Liver (tissue), 6 donors: Measurements from ENCODE around the gene GSTO2. TPM values are rescaled to one million over a fixed set of nuclear protein-coding genes. Genes with fewer than 3 reads are reported as not detected.
A peak's percentile ranks its signal among the peaks of the same experiment; 100 is the strongest.

Experiments used
- CTCF ChIP-seq: fragments of 150-350 bp; IDR thresholded peaks from 2 replicates; pipeline ENCODE4 v1.5.1; 2017; ENCODE audit warnings: improper control_type of control experiment, low read depth, low read length; ENCODE audit not compliant: missing input control
- TAF1 ChIP-seq: conservative IDR thresholded peaks from 2 replicates; pipeline ENCODE4 v1.6.1; 2016; ENCODE audit warnings: antibody characterized with exemption, mild to moderate bottlenecking
- polyA plus RNA-seq, 2 donors: library from polyadenylated mRNA; stranded (reverse) in 1 of 2; unstranded in 1 of 2; fragments of 200-250 nt in 1 of 2; fragments of >200 nt in 1 of 2; fragmentation: Nextera tagmentation in 1 of 2; extraction: Ambion mirVana in 1 of 2; gene quantifications; one replicate each; pipeline versions ENCODE4 v1.2.1 to v1.2.3, GENCODE V29; 2013 to 2015
- small RNA-seq: library from RNA; depleted of rRNA; stranded (forward); fragments of <200 nt; gene quantifications from one replicate; pipeline ENCODE3, GENCODE V24; 2014
- total RNA-seq, 2 donors: library from RNA; depleted of rRNA; stranded (reverse); fragments of >200 nt; gene quantifications; one replicate each; pipeline ENCODE4 v1.2.3, GENCODE V29; 2014
- donor health status: healthy.
- donor health status: healthy.
- donor health status: healthy.

The GSTO2 gene
- total and polyA plus RNA-seq, 4 donors = 1.0 to 4.6 (median 1.7) TPM

DNA sequence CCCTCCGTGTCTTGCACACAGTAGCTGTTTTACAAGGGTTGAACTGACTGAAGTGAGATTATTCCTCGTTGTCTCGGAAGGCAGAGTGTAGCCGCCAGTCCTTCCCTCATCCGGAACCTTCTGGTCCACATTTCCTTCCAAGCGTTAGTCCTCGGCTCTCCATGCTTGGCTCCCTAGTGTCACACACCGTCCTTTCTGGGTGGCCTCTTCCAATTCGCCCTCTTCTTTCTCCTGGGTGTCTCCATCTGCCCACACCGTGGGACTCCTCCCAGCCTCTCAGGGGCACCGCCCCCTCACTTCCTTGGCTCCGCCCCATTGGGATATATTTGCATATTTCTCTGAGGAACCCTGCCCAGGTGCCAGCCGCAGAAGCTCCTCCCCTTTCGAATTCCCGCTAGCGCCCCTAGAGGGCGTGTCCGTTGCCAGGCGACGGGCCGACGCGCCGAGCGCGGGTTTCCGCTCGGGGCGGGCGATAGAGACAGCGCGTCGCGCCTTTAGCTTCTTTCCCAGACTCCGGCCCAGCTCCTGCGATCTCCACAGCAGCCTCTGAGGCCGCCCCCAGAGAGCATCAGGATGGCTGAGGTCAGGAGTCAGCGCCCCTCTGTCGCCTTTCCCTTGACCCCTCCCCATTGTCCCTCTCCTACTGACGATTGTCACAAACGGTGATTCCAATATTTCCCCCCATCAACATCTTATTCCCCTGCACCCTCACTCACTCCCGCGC is 84.5 kb downstream of the GSTO2 start, which contains the start of gene CFAP58 (continued):
- TF ChIP-seq CTCF (peak; percentile 64), TAF1 (no peak)

Small RNA genes lying within 50 kb of the gene (small RNA-seq; reads per million reads assigned to genes)
- 0.20 reads per million for gene MIR4482

Other genes starting within 250 kb of the GSTO2 start
- gene COL17A1, start 183.3 kb upstream of the GSTO2 start, total RNA-seq = 1 to 10 TPM in 1 of 2 donors, not detected in 1; 1.7 TPM
- under 1 TPM in 1 of 2 donors, not detected in 1; 0.05 TPM for gene COL17A1, start 183.3 kb upstream of the GSTO2 start, polyA plus RNA-seq
- 1 to 10 TPM; 1.7 to 5.5 TPM for gene SFR1, start 147.0 kb upstream of the GSTO2 start, total RNA-seq
- gene SFR1, start 147.0 kb upstream of the GSTO2 start, polyA plus RNA-seq = 1 to 10 TPM in 1 of 2 donors, under 1 TPM in 1; 0.83 to 1.5 TPM
- under 1 TPM; 0.17 to 0.33 TPM for gene CFAP43, start 36.8 kb upstream of the GSTO2 start, total RNA-seq
- gene CFAP43, start 36.8 kb upstream of the GSTO2 start, polyA plus RNA-seq = under 1 TPM; 0.10 to 0.13 TPM
- 100 to 1,000 TPM; 137 to 156 TPM for gene GSTO1, start 14.3 kb upstream of the GSTO2 start, total RNA-seq
- 100 to 1,000 TPM; 266 to 349 TPM for gene GSTO1, start 14.3 kb upstream of the GSTO2 start, polyA plus RNA-seq
- 1 to 10 TPM; 7.7 to 7.9 TPM for gene ITPRIP, start 69.3 kb downstream of the GSTO2 start, total RNA-seq
- 1 to 10 TPM; 3.5 to 4.2 TPM for gene ITPRIP, start 69.3 kb downstream of the GSTO2 start, polyA plus RNA-seq
- under 1 TPM; 0.08 to 0.09 TPM for gene CFAP58, start 84.6 kb downstream of the GSTO2 start, total RNA-seq
- gene CFAP58, start 84.6 kb downstream of the GSTO2 start, polyA plus RNA-seq = under 1 TPM in 1 of 2 donors, not detected in 1; 0.01 TPM